Stimulated activated CD8-positive, alpha-beta memory T cell treated with anti-CD3 and anti-CD28 coated beads, Interleukin-7, amount 100 ng/mL, for 48 hours (primary cell): Measurements from ENCODE around the gene TMTC2.

Experiments
- DNase-seq, 2 donors: peaks; one replicate each; pipeline ENCODE4 v3.0.0-alpha.2; 2020; ENCODE audit warnings: low read depth in 1 of 2; ENCODE audit errors: extremely low read depth in 1 of 2

Gene TMTC2

DNA sequence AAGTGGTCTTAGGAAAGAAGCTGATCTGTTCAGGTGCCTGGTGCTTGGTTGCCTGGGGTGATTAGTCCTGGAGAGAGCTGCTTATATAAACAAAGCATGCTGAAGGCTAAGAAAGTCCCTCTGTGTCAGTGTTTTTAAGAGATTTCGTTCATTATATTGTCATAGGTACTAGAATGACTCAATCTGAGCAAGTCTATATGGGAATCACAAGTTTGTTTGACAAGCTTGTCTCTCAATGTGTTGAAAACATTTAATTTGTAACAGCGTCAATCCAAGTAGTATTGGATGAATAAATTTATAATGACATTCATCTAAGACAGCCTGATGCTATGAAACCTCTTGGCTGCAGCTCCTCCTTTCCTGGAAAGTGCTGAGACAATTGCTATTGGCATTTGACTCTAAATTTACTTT, 256.3 kb downstream of the TMTC2 start:
- DNase-seq: no peak

DNA sequence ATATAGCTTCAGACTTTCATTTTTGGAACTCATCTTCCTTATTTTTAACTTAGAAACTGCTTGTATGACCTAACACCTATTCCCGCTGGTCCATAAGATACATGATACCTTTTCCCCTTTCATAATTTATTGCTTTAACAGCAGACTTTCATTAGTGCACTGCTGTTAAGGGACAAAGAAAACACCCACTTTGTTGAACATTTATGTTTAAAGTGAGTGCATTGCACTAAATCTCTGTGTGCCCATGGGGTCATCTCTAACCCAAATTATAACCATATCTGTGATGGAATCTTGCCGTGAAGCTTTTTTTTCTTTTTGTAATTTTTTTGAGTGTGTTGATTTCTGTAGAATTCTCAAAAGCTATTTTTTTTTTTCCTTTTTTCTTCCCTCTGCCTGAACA, 261.8 kb downstream of the TMTC2 start:
- no peak for DNase-seq

DNA sequence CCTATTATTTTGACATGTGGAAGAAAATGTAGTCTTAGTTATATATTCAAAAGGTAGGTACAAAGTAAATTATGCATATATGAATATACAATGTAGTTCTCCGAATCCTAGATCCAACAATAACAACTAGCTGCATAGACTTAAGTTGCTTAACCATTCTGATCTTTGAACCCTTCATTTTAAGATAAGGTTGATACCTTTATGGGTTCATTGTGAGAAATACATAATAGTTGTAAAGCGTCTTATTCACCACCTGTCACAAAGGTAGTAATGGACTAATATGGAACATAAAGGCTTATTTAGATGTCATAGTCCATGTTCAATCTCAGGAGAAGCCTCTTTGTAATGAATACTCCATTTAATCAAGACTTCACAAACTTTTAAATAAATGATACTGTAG, 263.6 kb downstream of the TMTC2 start:
- no peak for DNase-seq

DNA sequence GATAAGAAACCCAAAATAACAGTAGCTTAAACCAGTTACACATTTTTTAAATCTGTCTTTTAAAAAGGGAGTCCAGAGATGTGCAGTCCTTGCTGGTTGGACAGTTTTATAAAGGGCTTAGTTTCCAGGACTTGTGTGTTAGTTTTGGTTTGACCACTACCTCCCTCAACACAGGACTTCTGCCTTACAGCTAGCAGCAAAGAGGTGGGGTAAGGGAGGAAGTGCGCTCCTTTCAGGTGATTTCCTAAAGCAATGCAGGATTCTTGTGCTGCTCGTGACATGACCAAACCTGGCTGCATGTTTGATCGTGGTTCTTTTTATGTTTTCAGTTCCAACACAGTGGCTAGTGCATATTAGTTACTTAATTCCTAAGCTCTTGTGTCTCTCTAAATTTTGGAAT, 266.2 kb downstream of the TMTC2 start:
- no peak for DNase-seq

DNA sequence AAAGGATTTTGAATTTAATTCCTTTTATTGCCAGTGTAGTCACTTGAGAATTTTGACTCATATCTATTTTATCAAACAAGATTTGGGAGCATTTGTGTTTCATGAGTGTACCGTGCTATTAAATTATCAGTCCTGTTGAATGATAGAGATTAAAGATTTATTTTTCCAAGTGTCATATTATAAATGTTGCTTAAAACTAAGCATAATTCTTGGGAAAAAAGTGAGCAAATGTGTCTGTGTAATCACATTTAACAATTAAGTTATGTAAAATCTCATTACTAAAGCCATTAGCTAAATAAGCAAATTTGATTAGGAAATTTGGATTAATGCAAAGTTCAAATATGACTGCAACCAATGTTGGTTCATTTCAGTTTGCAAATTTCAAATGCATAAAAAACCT, 266.7 kb downstream of the TMTC2 start:
- no peak for DNase-seq

DNA sequence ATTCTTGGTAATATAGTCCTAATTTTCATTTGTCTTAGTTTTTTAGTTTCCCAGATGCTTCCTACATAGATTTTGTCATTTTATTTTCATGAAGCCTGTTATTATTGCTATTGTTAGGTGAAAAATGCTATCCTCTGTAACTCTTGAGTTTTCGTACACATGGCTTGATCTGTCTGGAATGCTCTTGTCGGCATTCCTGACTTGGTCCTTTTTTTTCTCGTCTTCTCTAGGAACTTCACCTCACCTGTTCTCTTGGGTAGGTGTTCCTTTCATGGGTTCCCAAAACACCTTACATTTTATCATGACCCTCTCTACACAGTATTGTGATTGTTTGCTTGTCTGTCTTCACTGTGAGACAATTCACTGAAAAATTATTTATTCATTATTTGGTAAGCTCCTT, 267.4 kb downstream of the TMTC2 start:
- no peak for DNase-seq

DNA sequence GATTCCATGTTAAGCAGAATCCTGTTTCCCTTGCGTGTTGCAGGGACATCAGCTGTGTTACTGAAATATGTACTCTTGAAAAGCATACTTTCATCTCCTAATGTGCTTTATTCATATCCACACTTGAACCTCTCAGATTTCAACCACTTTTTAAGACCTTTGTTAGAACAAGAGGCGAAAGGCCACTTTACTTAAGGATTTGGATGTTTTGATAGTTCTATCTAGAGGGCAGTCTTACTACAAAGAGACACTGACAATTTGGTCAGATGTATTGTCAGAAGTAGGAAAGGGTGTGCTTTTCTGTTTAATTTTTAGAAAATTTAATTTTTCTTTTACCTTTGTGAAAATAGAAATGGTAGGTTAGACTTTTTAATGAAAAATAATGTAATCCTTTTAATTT, 267.9 kb downstream of the TMTC2 start:
- DNase-seq: no peak

DNA sequence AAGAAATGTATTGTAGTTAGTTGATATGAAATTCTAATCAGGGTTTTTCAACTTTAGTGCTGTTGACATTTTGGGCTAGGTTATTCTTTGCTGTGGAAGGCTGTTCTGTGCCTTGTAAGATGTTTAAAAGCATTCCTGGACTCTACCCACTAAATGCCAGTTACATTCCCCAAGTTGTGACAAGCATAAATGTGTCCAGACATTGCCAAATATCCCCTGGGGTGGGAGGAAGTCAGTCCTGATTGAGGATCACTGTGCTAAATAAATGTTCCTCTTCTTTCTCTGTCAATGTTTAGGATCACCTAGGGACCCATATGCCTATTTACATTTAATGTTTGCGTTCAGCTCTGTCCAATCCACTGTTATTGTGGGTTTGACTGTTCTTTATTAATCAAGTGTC, 268.3 kb downstream of the TMTC2 start:
- DNase-seq: no peak

DNA sequence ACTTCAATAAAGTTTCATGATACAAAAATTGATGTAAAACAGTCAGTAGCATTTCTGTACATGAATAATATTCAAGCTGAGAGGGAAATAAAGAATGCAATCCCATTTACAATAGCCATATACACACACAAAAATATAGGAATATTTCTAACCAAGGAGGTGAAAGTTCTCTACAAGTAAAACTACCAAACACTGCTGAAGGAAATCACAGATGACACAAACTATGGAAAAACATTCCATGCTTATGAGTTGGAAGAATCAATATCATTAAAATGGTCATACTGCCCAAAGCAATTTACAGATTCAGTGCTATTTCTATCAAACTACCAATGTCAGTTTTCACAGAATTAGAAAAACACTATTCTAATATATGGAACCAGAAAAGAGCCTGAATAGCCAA, 272.3 kb downstream of the TMTC2 start:
- no peak for DNase-seq

DNA sequence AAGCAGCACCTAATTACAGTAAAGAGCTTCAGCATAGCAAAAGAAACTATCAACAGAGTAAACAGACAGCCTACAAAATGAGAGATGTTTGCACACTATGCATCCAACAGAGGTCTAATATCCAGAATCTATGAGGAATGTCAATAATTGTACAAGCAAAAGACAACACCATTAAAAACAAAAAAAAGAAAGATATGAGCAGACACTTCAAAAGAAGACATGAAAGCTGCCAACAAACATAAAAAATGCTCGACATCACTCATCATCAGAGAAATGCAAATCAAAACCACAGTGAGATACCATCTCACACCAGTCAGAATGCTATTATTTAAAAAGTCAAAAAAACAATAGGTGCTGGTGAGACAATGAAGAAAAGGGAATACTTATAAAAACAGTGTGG, 273.1 kb downstream of the TMTC2 start:
- no peak for DNase-seq

DNA sequence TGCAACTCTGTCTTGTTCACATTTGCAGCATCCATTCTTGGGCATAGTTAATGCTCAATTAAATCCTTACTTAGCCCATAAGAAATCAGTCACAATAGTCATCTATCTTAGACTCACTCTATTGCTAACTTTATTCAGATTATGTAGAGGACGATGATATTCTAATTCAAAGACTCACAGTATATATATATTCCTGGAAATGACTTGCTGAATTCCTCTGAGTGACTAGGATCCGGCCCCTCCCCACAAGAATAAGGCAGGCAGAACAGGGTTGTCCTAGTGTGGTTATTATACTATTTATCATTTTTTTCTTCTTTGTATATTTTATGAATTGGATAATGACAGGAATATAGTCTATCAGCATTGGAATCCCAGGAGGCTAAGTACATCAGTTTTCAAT, 275.1 kb downstream of the TMTC2 start:
- DNase-seq: no peak

DNA sequence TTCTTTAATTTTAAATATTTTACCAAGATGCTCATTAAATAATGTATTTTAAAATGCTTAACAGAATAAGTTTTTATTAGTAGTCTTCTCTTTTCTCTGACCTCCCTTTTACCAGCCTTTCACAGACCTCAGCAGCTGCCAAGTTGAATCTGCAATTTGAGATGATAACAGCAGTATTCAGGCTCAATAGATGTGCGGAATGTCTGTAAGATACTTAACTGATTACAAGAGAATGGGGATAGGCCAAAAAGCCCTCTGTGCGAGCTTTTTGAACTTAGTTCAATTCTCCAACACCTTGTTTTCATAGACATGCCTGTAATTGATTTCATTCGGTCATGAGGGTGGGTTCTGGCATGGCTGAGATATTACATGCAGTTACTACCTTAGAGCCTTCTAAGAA, 277.2 kb downstream of the TMTC2 start:
- no peak for DNase-seq

DNA sequence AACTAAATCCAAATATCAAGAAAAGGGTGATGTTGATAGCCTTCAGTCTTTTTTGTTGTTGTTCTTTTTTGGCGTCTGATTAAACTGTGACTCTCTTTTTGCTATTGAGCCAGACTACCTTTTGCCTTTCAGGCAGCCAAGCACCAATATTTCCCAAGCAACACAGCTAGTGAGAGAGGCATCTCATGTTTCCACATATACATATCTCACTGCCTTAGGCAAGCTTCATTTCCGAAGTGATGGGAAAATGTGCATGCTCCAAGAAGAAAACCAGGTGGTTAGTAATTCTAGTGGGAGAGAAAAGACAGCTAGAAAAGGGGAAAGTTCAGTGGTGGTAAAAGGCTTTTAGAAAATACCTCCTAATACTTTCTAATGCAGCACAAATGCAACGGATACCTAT, 277.7 kb downstream of the TMTC2 start:
- no peak for DNase-seq

DNA sequence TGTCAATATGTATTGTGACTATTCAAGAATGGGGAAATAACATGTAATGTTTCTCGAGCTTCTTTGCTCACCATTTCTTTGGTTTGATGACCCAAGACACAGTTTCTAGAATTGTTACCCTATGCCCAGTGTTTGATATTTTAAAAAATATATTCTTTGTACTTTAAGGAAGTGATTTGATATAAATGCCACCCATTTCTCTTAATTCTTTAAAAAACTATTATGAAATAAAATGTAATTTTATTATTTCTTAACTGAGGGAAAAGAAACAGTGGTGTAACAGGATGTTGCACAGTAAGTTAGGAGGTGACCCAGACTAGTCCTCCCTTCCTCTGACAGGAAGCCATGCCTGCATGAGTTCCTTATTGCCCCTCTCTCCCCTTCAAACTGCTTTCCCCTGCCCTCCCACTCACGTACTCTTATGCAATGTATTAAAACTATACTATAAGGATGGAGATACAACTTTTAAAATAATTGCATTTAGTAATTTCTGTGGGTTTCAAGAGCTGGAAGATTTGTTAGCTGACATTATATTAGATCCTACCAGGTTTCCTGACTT, 279.4 kb downstream of the TMTC2 start:
- DNase-seq: no peak

DNA sequence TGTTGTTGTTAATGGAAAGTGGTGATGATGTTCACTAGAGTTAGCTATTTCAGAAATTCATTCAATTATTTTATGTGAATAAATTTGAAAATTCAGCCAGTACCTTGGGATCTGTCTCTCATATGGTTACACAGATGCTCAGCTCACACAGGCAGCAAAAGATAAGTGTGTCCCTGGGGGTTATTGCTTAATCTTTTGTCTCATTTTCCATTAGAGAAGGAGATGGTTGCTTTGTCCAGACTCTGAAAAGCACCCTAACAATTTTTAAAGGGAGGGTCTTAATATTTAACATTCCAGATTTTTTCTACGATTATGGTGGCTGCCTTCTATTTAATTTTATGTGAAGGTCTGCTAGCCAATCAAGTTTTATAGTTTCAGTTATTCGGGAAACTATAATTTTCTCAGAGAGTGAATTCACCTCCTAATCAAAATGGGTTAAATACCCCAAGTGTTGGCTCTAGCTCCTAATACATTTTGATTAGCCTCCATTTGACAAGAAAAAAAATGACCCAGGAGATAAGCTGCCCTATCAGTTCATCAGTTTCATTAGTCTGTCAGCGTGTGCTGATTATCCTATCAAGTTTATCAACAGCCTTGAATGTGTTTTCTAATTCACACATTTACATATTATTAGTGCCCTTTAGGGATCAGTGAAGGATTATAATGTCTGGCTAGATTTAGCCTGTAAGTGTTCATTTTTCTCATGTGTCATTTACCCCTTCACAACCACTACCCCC, 282.1 kb downstream of the TMTC2 start:
- no peak for DNase-seq

DNA sequence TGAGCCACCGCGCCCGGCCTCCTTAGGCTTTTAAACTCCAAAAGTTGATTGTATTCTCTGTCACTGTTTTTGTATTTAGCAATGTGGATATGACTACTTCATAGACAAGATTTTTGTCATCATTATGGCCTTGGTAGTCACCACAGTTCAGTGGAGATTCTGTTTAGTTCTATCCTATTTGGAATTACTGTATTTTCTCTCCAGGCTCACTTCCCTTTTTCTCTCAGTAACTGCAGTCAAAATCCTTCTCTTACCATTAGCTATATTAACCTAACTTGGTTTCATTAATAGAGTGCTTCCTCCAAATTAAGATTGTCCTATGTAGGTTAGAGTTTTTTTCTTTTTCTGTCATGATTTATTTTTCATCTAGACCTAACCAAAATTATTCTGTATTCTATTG, 283.9 kb downstream of the TMTC2 start:
- DNase-seq: no peak

DNA sequence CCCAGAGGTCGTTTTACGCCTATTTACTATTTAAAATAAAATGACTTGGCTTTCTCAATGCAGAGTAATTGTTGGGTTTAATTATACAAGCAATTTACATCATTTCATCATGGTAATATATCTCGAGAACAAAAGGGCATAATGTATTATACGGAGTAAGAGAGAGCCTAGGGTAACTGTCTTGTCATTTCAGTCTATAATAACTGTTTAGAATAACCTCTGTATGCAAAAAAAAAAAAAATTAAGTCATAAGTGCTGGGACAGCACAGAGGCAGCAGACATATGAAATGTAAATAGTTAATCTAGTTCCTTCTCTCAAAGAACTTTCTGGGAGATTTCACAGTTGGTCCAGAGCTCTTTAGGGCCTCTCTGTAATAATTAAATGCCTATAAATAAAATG, 284.9 kb downstream of the TMTC2 start:
- DNase-seq: no peak

DNA sequence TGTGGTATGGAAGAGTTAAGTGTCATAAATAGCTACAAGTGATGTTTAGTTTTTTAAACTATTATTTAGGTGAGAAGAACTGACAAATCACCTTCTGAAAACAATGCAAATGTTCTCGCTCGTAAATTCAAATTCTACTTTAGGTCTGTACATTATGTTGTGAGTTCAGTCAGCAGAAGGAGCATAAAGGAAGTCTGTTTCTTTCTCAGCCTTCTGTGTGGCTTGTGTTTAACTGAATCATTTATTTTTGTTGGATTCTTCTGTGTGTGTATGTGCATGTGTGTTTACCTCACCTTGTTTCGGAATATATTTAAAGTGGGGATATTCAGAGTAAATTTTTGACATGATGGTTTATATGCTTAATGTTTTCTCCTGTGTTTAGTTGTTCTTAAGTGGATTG, 285.9 kb downstream of the TMTC2 start:
- DNase-seq: no peak

DNA sequence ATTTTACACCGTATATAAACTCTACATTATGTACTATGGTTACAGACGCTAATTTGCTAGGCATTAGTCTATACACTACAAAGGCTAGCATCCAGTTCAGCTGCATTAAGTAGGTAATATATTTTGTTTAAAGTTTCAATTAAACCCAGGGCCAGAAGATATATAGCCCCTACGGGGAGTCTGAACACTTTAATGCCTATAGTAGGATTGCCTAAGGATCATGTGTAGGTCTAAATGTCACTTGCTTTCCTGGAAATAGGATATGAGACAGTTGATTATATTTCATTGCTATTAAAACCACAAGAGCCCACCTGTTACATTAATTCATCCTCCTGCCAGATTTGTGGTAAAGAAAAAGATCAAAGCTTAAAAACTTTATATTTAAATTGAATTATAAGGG, 286.9 kb downstream of the TMTC2 start:
- DNase-seq: no peak

DNA sequence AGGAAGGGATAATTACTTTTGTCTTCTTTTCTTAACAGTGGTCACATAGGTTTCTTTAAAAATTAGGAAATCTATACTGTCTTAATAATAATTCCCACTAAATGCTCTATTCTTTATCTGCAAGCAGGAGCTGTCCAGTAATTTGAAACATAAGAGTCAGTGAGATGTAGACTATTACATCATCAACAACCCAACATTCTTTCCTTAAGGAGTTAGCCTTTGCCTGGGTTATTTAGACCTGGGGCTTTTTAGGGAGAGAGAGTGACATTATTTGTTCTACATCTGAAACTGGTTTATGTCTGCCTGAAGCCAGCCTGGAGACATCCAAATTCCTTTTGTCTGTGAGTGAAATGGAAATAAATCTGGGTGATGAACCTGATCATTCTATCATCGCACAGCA, 294.4 kb downstream of the TMTC2 start:
- no peak for DNase-seq

DNA sequence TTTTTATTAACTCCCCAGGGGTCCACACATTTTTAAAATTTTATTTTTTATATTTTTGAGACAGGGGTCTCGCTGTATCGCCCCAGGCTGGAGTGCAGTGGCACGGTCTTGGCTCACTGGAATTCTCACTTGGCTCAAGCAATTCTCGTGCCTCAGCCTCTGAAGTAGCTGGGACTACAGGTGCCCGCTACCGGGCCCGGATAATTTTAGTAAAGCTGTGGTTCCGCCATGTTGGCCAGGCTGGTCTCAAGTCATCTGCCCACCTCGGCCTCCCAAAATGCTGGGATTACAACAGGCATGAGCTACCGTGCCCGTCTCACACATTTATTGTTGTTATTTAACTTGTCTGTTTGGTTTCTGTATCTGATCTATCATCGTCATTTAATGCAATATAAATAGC, 307.4 kb downstream of the TMTC2 start:
- DNase-seq: no peak

DNA sequence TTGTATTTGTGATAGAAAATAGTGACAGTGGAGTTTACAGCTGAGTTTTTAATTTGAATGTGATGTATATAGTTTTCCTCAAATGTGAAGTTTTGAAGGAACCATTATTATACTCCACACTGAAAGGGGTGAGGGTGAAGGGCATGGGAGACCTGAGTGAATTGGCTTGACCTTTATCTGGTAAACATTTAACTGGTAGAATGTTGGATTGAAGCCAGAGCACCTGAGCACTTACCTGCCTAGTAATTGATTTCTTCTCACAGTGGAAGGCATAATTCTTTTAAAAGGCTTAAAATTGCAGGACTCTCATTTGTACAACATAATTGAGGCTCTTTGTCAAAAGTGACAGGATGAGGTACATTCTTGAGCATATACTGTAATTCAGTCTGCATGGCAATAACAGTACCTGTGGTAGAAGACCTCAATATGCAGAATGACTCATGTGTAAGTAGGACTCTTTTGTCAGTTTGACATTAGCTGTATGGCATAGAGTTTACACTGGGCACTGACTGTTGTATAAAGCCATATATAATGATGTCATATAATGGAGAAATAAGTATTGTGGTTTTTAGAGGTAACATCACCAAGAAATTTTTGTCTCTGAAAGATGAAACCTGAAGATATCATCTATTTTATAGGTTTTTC, 309.6 kb downstream of the TMTC2 start:
- no peak for DNase-seq

DNA sequence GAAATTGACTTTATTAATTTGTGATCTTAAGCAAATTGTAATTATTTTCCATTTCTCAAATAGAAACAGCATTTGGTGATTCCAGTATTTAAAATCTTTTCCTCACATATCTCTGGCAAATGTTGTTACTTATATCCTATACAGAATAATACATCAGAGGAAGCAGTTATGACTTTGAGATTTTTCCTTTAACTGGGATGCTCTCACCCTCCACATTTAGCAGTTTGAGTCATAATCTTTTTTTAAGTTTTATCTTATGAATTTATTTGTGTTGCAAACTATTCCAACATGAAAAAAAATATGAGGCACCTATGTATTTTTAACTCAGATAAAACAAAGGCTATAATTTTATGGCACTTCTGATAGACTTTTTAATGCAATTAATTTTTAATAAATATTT, 311.8 kb downstream of the TMTC2 start:
- DNase-seq: no peak
